MCF 10A (cell line): ENCODE data around the gene SELENOW. TPM values are rescaled to one million over a fixed set of nuclear protein-coding genes. Genes with fewer than 3 reads are reported as not detected.

Experiments used
- BruUV-seq: library from RNA; stranded (reverse); fragments of 400-500 nt; replicated peaks from 2 replicates; lab custom pipeline; 2021; lab: Mats Ljungman, UMichigan
- CTCF ChIA-PET: fragments of 300-600 bp; sonication (Branson Sonifier 250); formaldehyde crosslinking; extraction: SDS; loops from one replicate; lab custom pipeline; 2021; ENCODE audit warnings: antibody characterized with exemption, inconsistent platforms; lab: Yijun Ruan, JAX
- POLR2A ChIA-PET: fragments of 300-600, 350-650 bp; sonication (Branson Sonifier 250); formaldehyde crosslinking; extraction: SDS; loops from one replicate; lab custom pipeline; 2020; ENCODE audit warnings: antibody characterized with exemption, inconsistent platforms; lab: Yijun Ruan, JAX
- DNase-seq: peaks from one replicate; pipeline ENCODE4 v3.0.0-alpha.2; 2018; ENCODE audit not compliant: unreplicated experiment
- H3K27ac Mint-ChIP-seq: one replicate; pipeline ENCODE4 v1.8.0; 2022; ENCODE audit warnings: mild to moderate bottlenecking, low read depth, mixed read lengths; ENCODE audit not compliant: unreplicated experiment
- H3K27me3 Mint-ChIP-seq: one replicate; pipeline ENCODE4 v1.8.0; 2022; ENCODE audit warnings: mixed read lengths; ENCODE audit not compliant: insufficient read depth, unreplicated experiment
- H3K36me3 Mint-ChIP-seq: one replicate; pipeline ENCODE4 v1.8.0; 2022; ENCODE audit warnings: mild to moderate bottlenecking, moderate library complexity, mixed read lengths; ENCODE audit not compliant: insufficient read depth, unreplicated experiment
- H3K4me1 Mint-ChIP-seq: one replicate; pipeline ENCODE4 v1.8.0; 2022; ENCODE audit warnings: mixed read lengths; ENCODE audit not compliant: insufficient read depth, unreplicated experiment
- H3K4me3 Mint-ChIP-seq: one replicate; pipeline ENCODE4 v1.8.0; 2022; ENCODE audit warnings: mild to moderate bottlenecking, moderate library complexity, mixed read lengths; ENCODE audit not compliant: unreplicated experiment
- H3K9me3 Mint-ChIP-seq: one replicate; pipeline ENCODE4 v1.8.0; 2022; ENCODE audit warnings: mixed read lengths; ENCODE audit not compliant: unreplicated experiment
- CTCF ChIP-seq: fragments of 200-600 bp; IDR thresholded peaks from one replicate; pipeline ENCODE4 v1.8.0; 2022; ENCODE audit warnings: antibody characterized with exemption, mild to moderate bottlenecking; ENCODE audit not compliant: unreplicated experiment
- intact Hi-C: fragments of 100-400 bp; cut with micrococcal nuclease; formaldehyde crosslinking; loops from 2 replicates; pipeline ENCODE4 v1.14.1; 2022
- total RNA-seq: library from RNA; stranded (reverse); gene quantifications from 2 replicates; pipeline ENCODE4 v1.2.3, GENCODE V29; 2022

The SELENOW gene
- total RNA-seq, 1 experiment from 2014 or later: 115 TPM

GRCh38 chr19:47756627-47756929, 21.9 kb upstream of the SELENOW start:
- TF ChIP-seq CTCF: no peak
- intact Hi-C loops: no loop called here
- Mint-ChIP-seq H3K36me3 (peaks cover 48% of the 10 kb centered on the region), H3K27me3 (no peaks in the 10 kb centered on the region), H3K4me1 (no peaks in the 10 kb centered on the region), H3K9me3 (no peaks in the 10 kb centered on the region), H3K27ac (no peak overlapping the region), H3K4me3 (no peak overlapping the region)
- POLR2A ChIA-PET: interaction anchor here (1.3 to 2.4 kb wide), 3 partner anchors 9 to 44 kb away, joined by 3 to 8 read pairs (median 4); partner anchors contain the start of genes EHD2 and NOP53
- BruUV-seq: no TSS peak
- CTCF ChIA-PET: interaction anchor here (0.6 to 1.4 kb wide), 3 partner anchors 9 to 1481 kb away, joined by 3 to 4 read pairs (median 3); no protein-coding TSS in a partner anchor
- DNase-seq: no peak

GRCh38 chr19:47756953-47757608, 21.4 kb upstream of the SELENOW start:
- no peak for TF ChIP-seq CTCF
- H3K4me1 Mint-ChIP-seq: no peaks in the 10 kb centered on the region
- ChIA-PET CTCF (interaction anchor here (0.6 to 1.4 kb wide), 3 partner anchors 8 to 1480 kb away, joined by 3 to 4 read pairs (median 3); no protein-coding TSS in a partner anchor), POLR2A (interaction anchor here (1.3 to 2.4 kb wide), 3 partner anchors 10 to 44 kb away, joined by 3 to 8 read pairs (median 4); partner anchors contain the start of genes EHD2 and NOP53)
- intact Hi-C loops: no loop called here
- peaks cover 47% of the 10 kb centered on the region for H3K36me3 Mint-ChIP-seq
- H3K9me3 Mint-ChIP-seq: no peaks in the 10 kb centered on the region
- BruUV-seq: no TSS peak
- DNase-seq: no peak
- no peaks in the 10 kb centered on the region for H3K27me3 Mint-ChIP-seq
- no peak overlapping the region for H3K27ac Mint-ChIP-seq
- no peak overlapping the region for H3K4me3 Mint-ChIP-seq

GRCh38 chr19:47757617-47758442, 20.7 kb upstream of the SELENOW start:
- ChIA-PET POLR2A (interaction anchor here (0.7 to 2.4 kb wide), 3 partner anchors 10 to 122 kb away, joined by 3 to 8 read pairs (median 4); partner anchors contain the start of gene NOP53), CTCF (interaction anchor here (0.6 to 1.4 kb wide), 4 partner anchors 32 to 49 kb away, joined by 3 to 4 read pairs (median 4); partner anchors contain the start of gene EHD2)
- no peak for DNase-seq
- Mint-ChIP-seq H3K4me3 (no peak overlapping the region), H3K36me3 (peaks cover 39% of the 10 kb centered on the region), H3K4me1 (no peaks in the 10 kb centered on the region), H3K27ac (no peak overlapping the region), H3K27me3 (no peaks in the 10 kb centered on the region), H3K9me3 (no peaks in the 10 kb centered on the region)
- intact Hi-C loops: no loop called here
- TF ChIP-seq CTCF: no peak
- BruUV-seq: no TSS peak

- Mint-ChIP-seq H3K27me3 (no peaks in the 10 kb centered on the region), H3K36me3 (peaks cover 33% of the 10 kb centered on the region), H3K4me1 (no peaks in the 10 kb centered on the region), H3K27ac (no peak overlapping the region), H3K9me3 (no peaks in the 10 kb centered on the region), H3K4me3 (no peak overlapping the region)
- BruUV-seq: no TSS peak
- intact Hi-C loops: no loop called here
- DNase-seq: no peak
- no peak for TF ChIP-seq CTCF
- CTCF ChIA-PET: interaction anchor here (0.6 to 1.4 kb wide), 4 partner anchors 10 to 105 kb away, joined by 3 to 5 read pairs (median 4); partner anchors contain the start of gene EHD2
- POLR2A ChIA-PET: interaction anchor here (0.7 to 1.5 kb wide), 3 partner anchors 11 to 122 kb away, joined by 3 to 6 read pairs (median 4); partner anchors contain the start of gene NOP53
Measured at GRCh38 chr19:47758443-47758804, 20.1 kb upstream of the SELENOW start.
